ENCODE results near the gene PHF14.

DNA sequence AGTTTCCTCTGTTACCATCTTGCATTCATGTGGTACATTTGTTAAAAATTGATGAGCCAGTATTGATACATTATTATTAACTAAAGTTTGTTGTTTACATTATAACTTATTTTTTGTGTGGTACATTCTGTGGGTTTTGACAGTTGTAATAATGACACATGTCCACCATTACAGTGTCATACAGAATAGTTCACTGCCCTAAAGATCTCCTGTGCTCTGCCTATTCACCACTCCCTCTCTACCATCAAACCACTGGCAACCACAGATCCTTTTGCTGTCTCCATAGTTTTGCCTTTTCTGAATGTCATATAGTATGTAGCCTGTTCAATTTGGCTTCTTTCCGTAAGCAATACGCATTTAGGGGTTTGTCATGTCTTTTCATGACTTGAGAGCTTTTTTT is 156.9 kb downstream of the PHF14 start:
- TF ChIP-seq EZH2 (IDR thresholded peaks at IDR 0.05; ENCODE audit: low read length, unreplicated experiment): no peak
- TF ChIP-seq, protein P1, sequence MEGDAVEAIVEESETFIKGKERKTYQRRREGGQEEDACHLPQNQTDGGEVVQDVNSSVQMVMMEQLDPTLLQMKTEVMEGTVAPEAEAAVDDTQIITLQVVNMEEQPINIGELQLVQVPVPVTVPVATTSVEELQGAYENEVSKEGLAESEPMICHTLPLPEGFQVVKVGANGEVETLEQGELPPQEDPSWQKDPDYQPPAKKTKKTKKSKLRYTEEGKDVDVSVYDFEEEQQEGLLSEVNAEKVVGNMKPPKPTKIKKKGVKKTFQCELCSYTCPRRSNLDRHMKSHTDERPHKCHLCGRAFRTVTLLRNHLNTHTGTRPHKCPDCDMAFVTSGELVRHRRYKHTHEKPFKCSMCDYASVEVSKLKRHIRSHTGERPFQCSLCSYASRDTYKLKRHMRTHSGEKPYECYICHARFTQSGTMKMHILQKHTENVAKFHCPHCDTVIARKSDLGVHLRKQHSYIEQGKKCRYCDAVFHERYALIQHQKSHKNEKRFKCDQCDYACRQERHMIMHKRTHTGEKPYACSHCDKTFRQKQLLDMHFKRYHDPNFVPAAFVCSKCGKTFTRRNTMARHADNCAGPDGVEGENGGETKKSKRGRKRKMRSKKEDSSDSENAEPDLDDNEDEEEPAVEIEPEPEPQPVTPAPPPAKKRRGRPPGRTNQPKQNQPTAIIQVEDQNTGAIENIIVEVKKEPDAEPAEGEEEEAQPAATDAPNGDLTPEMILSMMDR (conservative IDR thresholded peaks at IDR 0.05; ENCODE audit: low read depth, low read length): no peak

All from PC-3 (cell line).